Mononuclear cell (primary cell): ENCODE data around the gene NR4A3. TPM values are rescaled to one million over a fixed set of nuclear protein-coding genes. Genes with fewer than 3 reads are reported as not detected.

Source experiments
- H3K27me3 ChIP-seq: 2 replicates; pipeline ENCODE4 v1.6.0; 2011; ENCODE audit warnings: low read length, control low read depth; ENCODE audit not compliant: insufficient read depth
- H3K4me1 ChIP-seq: 2 replicates; pipeline ENCODE4 v1.5.1; 2011; ENCODE audit warnings: mild to moderate bottlenecking, low read length, control low read depth; ENCODE audit not compliant: insufficient read depth
- H3K4me3 ChIP-seq: 2 replicates; pipeline ENCODE4 v1.5.1; 2011; ENCODE audit warnings: mild to moderate bottlenecking, low read length, moderate library complexity
- H3K9me3 ChIP-seq: 2 replicates; pipeline ENCODE4 v1.5.1; 2011; ENCODE audit warnings: low read depth, mild to moderate bottlenecking, control low read depth, low read length
- total RNA-seq: library from RNA; depleted of rRNA; stranded (reverse); fragments of >200 nt; gene quantifications from one replicate; pipeline ENCODE4 v1.2.3, GENCODE V29; 2012

The NR4A3 gene
- total RNA-seq, 1 donor: 18.5 TPM

- Histone ChIP-seq H3K4me3 (no peak overlapping the region), H3K9me3 (no peaks in the 10 kb centered on the region), H3K27me3 (no peaks in the 10 kb centered on the region), H3K4me1 (no peaks in the 10 kb centered on the region)
Observed at GRCh38 chr9:99867968-99868367, 46.3 kb downstream of the NR4A3 start.

- Histone ChIP-seq H3K27me3 (no peaks in the 10 kb centered on the region), H3K4me1 (no peaks in the 10 kb centered on the region), H3K9me3 (no peaks in the 10 kb centered on the region), H3K4me3 (no peak overlapping the region)
Observed at GRCh38 chr9:99868845-99869244, 47.2 kb downstream of the NR4A3 start.

GRCh38 chr9:99870126-99870525 lies 48.4 kb downstream of the NR4A3 start:
- H3K27me3 ChIP-seq: no peaks in the 10 kb centered on the region
- no peaks in the 10 kb centered on the region for H3K9me3 ChIP-seq
- no peaks in the 10 kb centered on the region for H3K4me1 ChIP-seq
- no peak overlapping the region for H3K4me3 ChIP-seq

- H3K27me3 ChIP-seq: no peaks in the 10 kb centered on the region
- H3K4me3 ChIP-seq: no peak overlapping the region
- H3K9me3 ChIP-seq: no peaks in the 10 kb centered on the region
- H3K4me1 ChIP-seq: no peaks in the 10 kb centered on the region
Observed at GRCh38 chr9:99873531-99873930, 51.8 kb downstream of the NR4A3 start.

- Histone ChIP-seq H3K9me3 (no peaks in the 10 kb centered on the region), H3K4me1 (no peaks in the 10 kb centered on the region)
Observed at GRCh38 chr9:99873943-99874584, 52.4 kb downstream of the NR4A3 start.

GRCh38 chr9:99876190-99876589 lies 54.5 kb downstream of the NR4A3 start:
- Histone ChIP-seq H3K9me3 (no peaks in the 10 kb centered on the region), H3K4me1 (no peaks in the 10 kb centered on the region), H3K4me3 (no peak overlapping the region), H3K27me3 (no peaks in the 10 kb centered on the region)

More at GRCh38 chr9:99873943-99874584, 52.4 kb downstream of the NR4A3 start:
- Histone ChIP-seq H3K27me3 (no peaks in the 10 kb centered on the region), H3K4me3 (no peak overlapping the region)

GRCh38 chr9:99878651-99879050 lies 57.0 kb downstream of the NR4A3 start:
- Histone ChIP-seq H3K27me3 (no peaks in the 10 kb centered on the region), H3K4me1 (no peaks in the 10 kb centered on the region), H3K4me3 (no peak overlapping the region), H3K9me3 (no peaks in the 10 kb centered on the region)

- Histone ChIP-seq H3K9me3 (no peaks in the 10 kb centered on the region), H3K4me3 (no peak overlapping the region), H3K4me1 (no peaks in the 10 kb centered on the region), H3K27me3 (no peaks in the 10 kb centered on the region)
Observed at GRCh38 chr9:99881769-99882168, 60.1 kb downstream of the NR4A3 start.

GRCh38 chr9:99885747-99886146 lies 64.1 kb downstream of the NR4A3 start:
- Histone ChIP-seq H3K9me3 (no peaks in the 10 kb centered on the region), H3K27me3 (no peaks in the 10 kb centered on the region), H3K4me3 (no peak overlapping the region), H3K4me1 (no peaks in the 10 kb centered on the region)

- H3K27me3 ChIP-seq: no peaks in the 10 kb centered on the region
- H3K9me3 ChIP-seq: no peaks in the 10 kb centered on the region
- H3K4me3 ChIP-seq: no peak overlapping the region
- H3K4me1 ChIP-seq: no peaks in the 10 kb centered on the region
Observed at GRCh38 chr9:99889120-99889519, 67.4 kb downstream of the NR4A3 start.

- Histone ChIP-seq H3K27me3 (no peaks in the 10 kb centered on the region), H3K4me1 (no peaks in the 10 kb centered on the region), H3K9me3 (no peaks in the 10 kb centered on the region), H3K4me3 (no peak overlapping the region)
Observed at GRCh38 chr9:99894826-99895225, 73.1 kb downstream of the NR4A3 start.

GRCh38 chr9:99895510-99895909 lies 73.8 kb downstream of the NR4A3 start:
- Histone ChIP-seq H3K4me3 (no peak overlapping the region), H3K4me1 (no peaks in the 10 kb centered on the region), H3K9me3 (no peaks in the 10 kb centered on the region), H3K27me3 (no peaks in the 10 kb centered on the region)

GRCh38 chr9:99896119-99896518 lies 74.4 kb downstream of the NR4A3 start:
- Histone ChIP-seq H3K4me1 (no peaks in the 10 kb centered on the region), H3K4me3 (no peak overlapping the region), H3K9me3 (no peaks in the 10 kb centered on the region), H3K27me3 (no peaks in the 10 kb centered on the region)

GRCh38 chr9:99903393-99903792 lies 81.7 kb downstream of the NR4A3 start:
- H3K27me3 ChIP-seq: no peaks in the 10 kb centered on the region
- H3K4me1 ChIP-seq: peaks cover 17% of the 10 kb centered on the region
- H3K4me3 ChIP-seq: no peak overlapping the region
- no peaks in the 10 kb centered on the region for H3K9me3 ChIP-seq

GRCh38 chr9:99905833-99906402 lies 84.2 kb downstream of the NR4A3 start:
- Histone ChIP-seq H3K9me3 (no peaks in the 10 kb centered on the region), H3K27me3 (no peaks in the 10 kb centered on the region), H3K4me3 (peak overlapping the region; percentile 98), H3K4me1 (peaks cover 17% of the 10 kb centered on the region)
